Smooth muscle cell of the pulmonary artery (primary cell): ENCODE results near the gene GRAP2. TPM values are rescaled to one million over a fixed set of nuclear protein-coding genes. Genes with fewer than 3 reads are reported as not detected.

ENCODE experiments used
- total RNA-seq: library from RNA; depleted of rRNA; stranded (reverse); fragments of >200 nt; gene quantifications from 2 replicates; pipeline ENCODE4 v1.2.3, GENCODE V29; 2014

The GRAP2 gene
- total RNA-seq, result not detected in 2 replicates

DNA sequence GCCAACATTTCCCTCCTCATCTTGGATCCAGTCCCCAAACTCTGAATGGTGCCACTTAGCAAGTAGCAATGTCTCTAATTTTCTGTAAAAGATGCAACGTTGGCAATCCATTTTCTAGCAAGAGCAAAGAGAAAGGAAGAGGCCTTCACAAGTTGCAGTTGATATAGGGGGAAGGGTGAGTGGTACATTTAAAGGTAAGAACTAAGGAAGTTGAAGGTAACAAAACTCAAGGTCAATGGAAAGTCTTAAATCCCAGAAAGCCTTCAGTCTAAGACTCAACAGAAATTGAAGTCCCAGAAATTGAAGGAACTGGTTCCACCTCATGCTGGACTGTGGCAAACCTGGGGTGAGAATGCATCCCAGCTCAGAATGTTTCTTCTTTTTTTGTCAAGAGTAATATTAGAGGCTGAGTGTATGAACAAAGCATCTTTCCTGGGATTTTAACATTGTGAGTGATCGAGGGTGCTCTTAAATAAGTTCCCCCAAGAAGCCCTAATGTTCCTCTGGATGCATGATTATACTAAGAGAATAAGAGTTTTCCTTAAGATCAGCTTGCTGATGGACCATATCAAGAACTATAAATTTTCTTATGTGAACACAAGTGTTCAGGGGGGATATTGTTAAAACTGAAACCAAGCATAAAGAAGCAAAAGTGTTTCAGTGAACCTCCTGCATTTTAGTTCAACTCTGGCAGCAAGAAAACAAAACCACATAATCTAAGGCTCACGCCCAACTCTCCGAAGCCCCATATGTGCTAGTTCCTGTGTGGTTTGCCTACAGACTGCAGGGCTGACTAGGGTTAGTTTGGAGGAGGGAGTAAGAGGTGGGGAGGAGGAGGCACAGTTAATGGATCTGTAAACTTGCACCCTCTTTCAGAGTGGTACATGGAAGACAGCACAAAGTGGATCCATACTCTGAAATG lies at the start of gene GRAP2:
Gene GRAP2 (plus strand): TSS at position 779 of the 922 bp plus-strand sequence. CDS start 46,023 bp downstream, outside the sequence.

GRCh38 chr22:39893526-39893925 lies 7.4 kb upstream of the GRAP2 start, which contains the start of gene ENTHD1:
Gene ENTHD1, minus strand, starts transcription at chr22:39893760. Its CDS starts 6,012 bp downstream, at chr22:39887748.

GRCh38 chr22:39959640-39960447 lies 59.0 kb downstream of the GRAP2 start, which contains the start of gene TMA7B:
Gene TMA7B, plus strand, starts transcription at chr22:39960397. Its CDS starts 3,978 bp downstream, at chr22:39964375.

DNA sequence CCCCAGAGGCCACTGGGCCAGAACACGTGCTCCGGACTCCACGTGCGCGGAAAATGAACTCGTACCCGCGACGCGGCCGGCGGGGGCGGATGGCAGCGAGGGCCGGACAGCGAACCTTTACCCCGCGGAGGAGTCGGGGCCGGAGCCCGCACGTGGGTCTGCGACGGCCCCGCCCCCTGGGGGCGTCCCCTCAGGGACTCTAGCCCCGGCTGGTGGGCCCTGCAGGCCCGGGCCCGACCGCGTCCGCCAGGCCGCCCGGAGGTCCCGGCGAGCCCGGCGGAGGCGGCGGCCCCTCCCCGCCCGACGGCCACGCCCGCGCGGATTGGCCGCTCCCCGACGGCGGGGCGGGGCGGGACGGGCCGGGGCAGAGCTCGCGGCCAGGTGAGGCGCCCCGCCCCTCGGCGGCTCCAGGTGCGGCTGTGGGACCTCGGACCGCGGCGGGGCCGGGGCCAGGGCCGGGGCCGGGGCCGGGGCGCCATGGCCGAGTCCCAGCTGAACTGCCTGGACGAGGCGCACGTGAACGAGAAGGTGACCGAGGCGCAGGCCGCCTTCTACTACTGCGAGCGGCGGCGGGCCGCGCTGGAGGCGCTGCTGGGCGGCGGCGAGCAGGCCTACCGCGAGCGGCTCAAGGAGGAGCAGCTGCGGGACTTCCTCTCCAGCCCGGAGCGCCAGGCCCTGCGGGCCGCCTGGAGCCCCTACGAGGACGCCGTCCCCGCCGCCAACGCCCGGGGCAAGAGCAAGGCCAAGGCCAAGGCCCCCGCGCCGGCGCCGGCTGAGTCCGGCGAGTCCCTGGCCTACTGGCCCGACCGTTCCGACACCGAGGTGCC lies 93.9 kb downstream of the GRAP2 start, which contains the start of gene FAM83F:
Gene FAM83F (plus strand): TSS at position 389 of the 827 bp plus-strand sequence. CDS start 89 bp downstream, at position 478.

Other genes starting within 250 kb of the GRAP2 start
- gene ENTHD1, start 7.3 kb upstream of the GRAP2 start, total RNA-seq, result not detected in 2 replicates
- gene TMA7B, start 59.3 kb downstream of the GRAP2 start, total RNA-seq, result not detected in 2 replicates
- gene FAM83F, start 93.9 kb downstream of the GRAP2 start, total RNA-seq, result under 0.01 TPM in 1 of 2 replicates, not detected in the other